Right lobe of liver (tissue), 4 donors: ENCODE data around the gene BCL2.

ENCODE experiments used
- CTCF ChIP-seq, 4 donors: fragments of 200-600 bp in 3 of 4; fragments of 450-650 bp in 1 of 4; IDR thresholded peaks; one replicate each; pipeline versions ENCODE4 v1.5.1 to v1.8.0; 2016 to 2022; ENCODE audit warnings: antibody characterized with exemption in 4 of 4, mild to moderate bottlenecking in 2 of 4
- POLR2A ChIP-seq: fragments of 450-650 bp; IDR thresholded peaks from one replicate; pipeline ENCODE4 v1.6.1; 2017; ENCODE audit warnings: antibody characterized with exemption, mild to moderate bottlenecking
- donor health status: DM: no; HTN: no; CAD: no.
- donor health status: DM: no; HTN: no; CAD: no.
- donor health status: DM: no; HTN: yes; CAD: no.

GRCh38 chr18:63244607-63245006, 75.0 kb downstream of the BCL2 start:
- TF ChIP-seq CTCF (IDR thresholded peaks at IDR 0.05), result no peak
- TF ChIP-seq POLR2A, result no peak
